OCI-LY3 (cell line): ENCODE measurements around the gene PAF1.
A peak's percentile ranks its signal among the peaks of the same experiment; 100 is the strongest.

ENCODE experiments used
- H2AFZ ChIP-seq: fragments of 200-600, 300-600 bp; shearing (Covaris generic); 2 replicates; pipeline ENCODE4 v1.6.0; 2014; ENCODE audit warnings: antibody characterized with exemption, low read depth, low read length
- H3K27ac ChIP-seq: fragments of 200-600, 300-600 bp; sonication (generic); 2 replicates; pipeline ENCODE4 v1.5.1; 2014; ENCODE audit warnings: mild to moderate bottlenecking, low read length, moderate library complexity, mixed read lengths
- H3K27me3 ChIP-seq: fragments of 200-600, 300-600 bp; sonication (generic); 2 replicates; pipeline ENCODE4 v1.6.1; 2014; ENCODE audit warnings: low read depth, low read length, mixed read lengths
- H3K36me3 ChIP-seq: fragments of 200-600, 300-600 bp; sonication (generic); replicated peaks from 2 replicates; pipeline ENCODE3; 2014; ENCODE audit warnings: low read depth, low read length, mixed read lengths
- H3K4me1 ChIP-seq: fragments of 300-600, 200-600 bp; sonication (generic); 2 replicates; pipeline ENCODE4 v1.6.1; 2014; ENCODE audit warnings: low read length, mixed read lengths
- H3K4me2 ChIP-seq: fragments of 200-600, 300-600 bp; sonication (generic); 2 replicates; pipeline ENCODE4 v1.6.1; 2014; ENCODE audit warnings: low read length, mixed read lengths
- H3K4me3 ChIP-seq: fragments of 300-600, 200-600 bp; sonication (generic); 2 replicates; pipeline ENCODE4 v1.5.1; 2014; ENCODE audit warnings: antibody characterized with exemption, mild to moderate bottlenecking, low read length, moderate library complexity
- H3K79me2 ChIP-seq: fragments of 300-600, 200-600 bp; shearing (Covaris generic); 2 replicates; pipeline ENCODE4 v1.6.1; 2014; ENCODE audit warnings: mild to moderate bottlenecking, low read length, mixed read lengths
- H3K9ac ChIP-seq: fragments of 300-600, 200-600 bp; shearing (Covaris generic); 2 replicates; pipeline ENCODE4 v1.6.0; 2014; ENCODE audit warnings: mild to moderate bottlenecking, low read length, moderate library complexity
- H3K9me3 ChIP-seq: fragments of 200-600, 300-600 bp; shearing (Covaris generic); 2 replicates; pipeline ENCODE4 v1.6.1; 2014; ENCODE audit warnings: low read length, mixed read lengths; ENCODE audit not compliant: insufficient read depth
- H4K20me1 ChIP-seq: fragments of 200-600, 300-600 bp; sonication (generic); 2 replicates; pipeline ENCODE4 v1.6.1; 2016; ENCODE audit warnings: low read length, mixed read lengths; ENCODE audit not compliant: insufficient read depth
- CTCF ChIP-seq: fragments of 200-600, 300-600 bp; sonication (generic); IDR thresholded peaks from 2 replicates; pipeline ENCODE4 v1.5.1; 2014; ENCODE audit warnings: antibody characterized with exemption, low read length, low read depth
- EZH2phosphoT487 ChIP-seq: fragments of 200-600 bp; shearing (Covaris generic); IDR thresholded peaks from 2 replicates; pipeline ENCODE4 v1.6.1; 2018; ENCODE audit warnings: antibody characterized with exemption, mixed run types, low read depth

PAF1 gene

DNA sequence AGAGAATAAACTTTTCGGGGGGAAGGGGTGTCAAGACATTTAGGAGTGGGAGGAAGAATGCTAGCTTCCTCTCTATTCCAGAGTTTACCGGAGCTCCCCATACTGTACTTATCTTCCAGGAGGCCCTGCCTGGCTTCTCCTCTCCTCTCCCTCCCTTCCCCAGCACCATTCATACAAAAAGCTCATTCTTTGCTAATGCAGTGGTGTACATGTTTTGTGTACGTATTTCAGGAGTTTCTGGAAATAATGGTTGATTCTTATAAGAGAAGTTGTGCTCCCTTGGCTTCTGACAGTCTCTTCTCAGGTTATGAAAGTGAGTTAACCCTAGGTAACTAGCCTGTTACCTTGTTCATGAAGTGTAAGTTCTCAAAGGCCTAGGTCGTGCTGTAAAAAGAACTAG, 41.6 kb downstream of the PAF1 start:
- H4K20me1 ChIP-seq: peaks cover 17% of the 10 kb centered on the region
- H3K4me1 ChIP-seq: peaks cover 17% of the 10 kb centered on the region
- H3K79me2 ChIP-seq: peaks cover 40% of the 10 kb centered on the region
- H3K9ac ChIP-seq: no peak overlapping the region
- H3K36me3 ChIP-seq: peaks cover 47% of the 10 kb centered on the region
- no peak overlapping the region for H3K4me2 ChIP-seq
- no peak overlapping the region for H3K27ac ChIP-seq
- no peak overlapping the region for H3K4me3 ChIP-seq
- H3K27me3 ChIP-seq: no peaks in the 10 kb centered on the region
- H2AFZ ChIP-seq: no peak overlapping the region
- TF ChIP-seq EZH2phosphoT487 (no peak), CTCF (no peak)
- H3K9me3 ChIP-seq: no peaks in the 10 kb centered on the region

DNA sequence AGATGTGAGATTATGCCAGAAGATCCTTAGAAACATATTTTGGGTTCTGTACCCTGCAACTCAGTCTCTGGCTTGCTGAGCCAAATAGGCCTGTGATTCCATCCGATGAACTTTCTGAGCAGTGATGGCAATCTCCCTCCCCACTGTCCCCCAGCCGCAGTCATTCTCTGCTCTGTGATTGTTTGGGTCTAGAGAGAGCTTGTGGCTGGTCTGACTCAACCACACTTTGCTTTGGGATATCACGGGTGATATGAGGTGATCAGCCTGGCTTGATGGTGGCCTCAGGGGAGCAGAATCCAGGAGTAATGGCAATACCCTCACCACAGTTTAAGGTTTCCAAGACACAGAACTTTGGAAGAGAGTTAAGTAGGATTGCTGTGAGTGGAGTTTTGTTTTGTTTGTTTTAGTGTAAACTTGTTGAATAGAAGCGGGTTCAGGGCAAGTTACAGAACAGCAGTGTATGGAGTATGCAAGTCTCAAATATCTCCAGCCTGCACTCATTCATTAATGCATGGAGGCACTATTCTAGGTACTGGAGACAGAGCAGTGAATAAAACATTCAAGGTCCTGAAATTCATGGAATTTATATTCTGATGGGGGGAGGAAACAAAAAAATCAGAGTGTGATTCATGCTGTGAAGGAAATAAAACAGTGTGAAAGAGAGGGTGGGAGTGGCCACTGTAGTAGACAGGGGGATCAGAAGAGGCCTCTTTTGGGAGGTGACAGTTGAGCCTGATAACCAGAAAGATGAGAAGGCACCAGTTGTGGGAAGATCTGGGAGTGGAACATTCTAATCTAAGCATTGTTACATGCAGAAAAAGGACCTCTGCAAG, 43.4 kb downstream of the PAF1 start:
- Histone ChIP-seq H3K4me1 (peaks cover 25% of the 10 kb centered on the region), H3K27ac (no peak overlapping the region), H3K27me3 (no peaks in the 10 kb centered on the region), H3K9ac (no peak overlapping the region), H4K20me1 (peaks cover 27% of the 10 kb centered on the region), H3K4me3 (no peak overlapping the region), H3K9me3 (no peaks in the 10 kb centered on the region), H2AFZ (no peak overlapping the region), H3K79me2 (peaks cover 54% of the 10 kb centered on the region), H3K4me2 (no peak overlapping the region), H3K36me3 (peaks cover 39% of the 10 kb centered on the region)
- no peak for TF ChIP-seq CTCF
- TF ChIP-seq EZH2phosphoT487: no peak

GRCh38 chr19:39345956-39346355, 45.0 kb downstream of the PAF1 start:
- H3K4me3 ChIP-seq: no peak overlapping the region
- no peaks in the 10 kb centered on the region for H3K27me3 ChIP-seq
- peak; percentile 24; the same call in 1 of the 2 replicates for TF ChIP-seq CTCF
- TF ChIP-seq EZH2phosphoT487: no peak
- H3K9me3 ChIP-seq: no peaks in the 10 kb centered on the region
- H3K27ac ChIP-seq: no peak overlapping the region
- no peak overlapping the region for H3K4me2 ChIP-seq
- H2AFZ ChIP-seq: no peak overlapping the region
- H3K36me3 ChIP-seq: peaks cover 31% of the 10 kb centered on the region
- no peak overlapping the region for H3K9ac ChIP-seq
- peaks cover 27% of the 10 kb centered on the region for H4K20me1 ChIP-seq
- peaks cover 47% of the 10 kb centered on the region for H3K79me2 ChIP-seq
- H3K4me1 ChIP-seq: peaks cover 13% of the 10 kb centered on the region

DNA sequence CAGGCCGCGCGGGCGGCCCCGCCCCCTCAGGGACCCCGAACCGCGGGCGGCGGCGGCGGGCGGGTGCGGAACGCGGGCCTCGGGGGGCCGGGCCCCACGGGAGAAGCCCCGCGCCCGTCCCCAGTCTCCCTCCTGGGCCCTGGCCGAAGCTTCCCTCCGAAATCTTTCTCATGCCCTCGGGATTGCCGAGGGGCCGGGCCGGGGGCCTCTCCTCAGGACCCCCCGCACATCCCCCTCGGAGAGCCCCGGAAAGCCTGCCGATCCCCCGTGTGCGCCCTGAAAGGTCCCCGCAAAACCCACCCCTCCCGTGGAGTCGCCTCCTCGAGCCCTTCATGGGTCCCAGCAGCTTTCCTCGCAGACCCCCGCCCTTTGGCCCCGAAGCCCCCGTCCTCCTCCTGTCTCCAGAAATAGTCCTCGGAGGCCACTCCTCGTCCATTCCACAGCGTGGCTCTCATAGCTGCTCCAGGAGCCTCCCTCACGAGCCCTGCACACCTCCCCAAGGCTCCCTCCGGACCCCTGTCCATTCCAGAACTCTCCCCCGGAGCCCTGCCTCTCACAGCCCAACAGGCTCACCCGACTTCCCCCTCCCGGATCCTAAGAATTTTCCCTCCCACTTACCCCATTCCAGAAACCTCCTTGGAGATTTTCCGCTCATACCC, 48.1 kb downstream of the PAF1 start:
- Histone ChIP-seq H3K4me1 (peaks cover 20% of the 10 kb centered on the region), H3K79me2 (peaks cover 52% of the 10 kb centered on the region), H4K20me1 (peaks cover 27% of the 10 kb centered on the region), H3K36me3 (peaks cover 22% of the 10 kb centered on the region), H3K27me3 (no peaks in the 10 kb centered on the region), H3K4me2 (peak overlapping the region; percentile 83), H2AFZ (no peak overlapping the region), H3K9ac (peak overlapping the region; percentile 87), H3K9me3 (no peaks in the 10 kb centered on the region), H3K4me3 (peak overlapping the region; percentile 93), H3K27ac (no peak overlapping the region)
- TF ChIP-seq EZH2phosphoT487 (no peak), CTCF (no peak)
